HUDEP-2 (cell line): ENCODE results near the gene TDG.
"Not testable (repeated sequence)": the region's sequence is repeated elsewhere in the genome, so short reads cannot be mapped to it uniquely, and the experiment has no call there.

Experiments used
- DNase-seq, 76 experiments: peaks; one replicate each; lab custom pipeline; 2025; ENCODE audit not compliant: unreplicated experiment in 76 of 76; lab: John Stamatoyannopoulos, UW

TDG gene

DNA sequence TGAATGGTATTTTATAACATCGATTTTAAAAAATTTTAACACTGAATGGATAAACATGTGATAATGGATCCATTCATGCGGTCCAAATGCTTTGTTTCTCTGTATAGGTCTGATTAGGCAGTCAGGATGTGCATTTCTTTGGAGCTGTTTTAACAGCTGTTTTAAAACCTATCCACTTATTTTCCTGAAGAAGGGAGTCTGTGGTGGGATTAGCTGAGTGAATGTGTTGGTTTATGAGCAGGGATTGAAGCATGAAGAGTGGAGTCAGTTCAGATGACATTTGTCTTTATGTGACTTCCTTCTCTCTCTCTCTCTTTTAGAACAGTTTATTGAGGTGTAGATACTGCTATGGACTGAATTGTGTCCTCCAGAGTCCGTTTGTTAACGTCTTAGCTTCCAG, 46.7 kb downstream of the TDG start:
- DNase-seq: no peak

DNA sequence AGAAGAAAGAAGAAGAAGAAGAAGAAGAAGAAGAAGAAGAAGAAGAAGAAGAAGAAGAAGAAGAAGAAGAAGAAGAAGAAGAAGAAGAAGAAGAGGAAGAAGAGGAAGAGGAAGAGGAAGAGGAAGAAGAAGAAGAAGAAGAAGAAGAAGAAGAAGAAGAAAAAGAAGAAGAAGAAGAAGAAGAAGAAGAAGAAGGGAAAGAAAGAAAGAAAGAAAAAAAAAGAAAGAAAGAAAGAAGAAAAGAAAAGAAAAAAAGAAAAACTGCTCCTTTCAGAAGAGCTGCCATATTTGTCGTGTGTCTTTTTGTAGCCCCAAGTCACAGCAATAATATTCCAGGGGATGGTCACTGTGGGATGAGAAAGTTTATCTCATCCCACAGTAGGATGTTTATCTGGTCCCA, 56.2 kb downstream of the TDG start:
- DNase-seq: not testable (repeated sequence)

DNA sequence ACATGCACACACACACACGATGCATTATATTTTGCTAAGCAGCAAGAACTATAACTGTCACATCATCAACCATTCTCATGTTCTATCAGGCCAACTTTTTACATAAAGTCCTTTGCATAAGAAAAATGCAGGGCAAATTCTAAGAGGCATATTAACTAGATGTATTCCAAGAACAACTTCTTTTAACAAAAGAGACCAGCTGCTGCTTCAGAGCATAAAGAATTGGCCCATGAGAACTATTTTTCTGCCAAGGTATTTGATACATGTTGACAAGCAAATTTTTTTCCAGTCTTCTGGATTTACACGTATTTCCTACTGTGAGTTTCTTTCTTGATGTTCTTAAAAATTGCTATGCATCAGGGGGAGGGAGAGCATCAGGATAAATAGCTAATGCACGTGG, 57.1 kb downstream of the TDG start:
- DNase-seq: no peak

GRCh38 chr12:104023710-104024109, 58.0 kb downstream of the TDG start:
- no peak for DNase-seq

- DNase-seq: no peak
These were observed 58.7 kb downstream of the TDG start for GRCh38 chr12:104024348-104024747.

- no peak for DNase-seq
These were observed 60.1 kb downstream of the TDG start for GRCh38 chr12:104025771-104026170.

DNA sequence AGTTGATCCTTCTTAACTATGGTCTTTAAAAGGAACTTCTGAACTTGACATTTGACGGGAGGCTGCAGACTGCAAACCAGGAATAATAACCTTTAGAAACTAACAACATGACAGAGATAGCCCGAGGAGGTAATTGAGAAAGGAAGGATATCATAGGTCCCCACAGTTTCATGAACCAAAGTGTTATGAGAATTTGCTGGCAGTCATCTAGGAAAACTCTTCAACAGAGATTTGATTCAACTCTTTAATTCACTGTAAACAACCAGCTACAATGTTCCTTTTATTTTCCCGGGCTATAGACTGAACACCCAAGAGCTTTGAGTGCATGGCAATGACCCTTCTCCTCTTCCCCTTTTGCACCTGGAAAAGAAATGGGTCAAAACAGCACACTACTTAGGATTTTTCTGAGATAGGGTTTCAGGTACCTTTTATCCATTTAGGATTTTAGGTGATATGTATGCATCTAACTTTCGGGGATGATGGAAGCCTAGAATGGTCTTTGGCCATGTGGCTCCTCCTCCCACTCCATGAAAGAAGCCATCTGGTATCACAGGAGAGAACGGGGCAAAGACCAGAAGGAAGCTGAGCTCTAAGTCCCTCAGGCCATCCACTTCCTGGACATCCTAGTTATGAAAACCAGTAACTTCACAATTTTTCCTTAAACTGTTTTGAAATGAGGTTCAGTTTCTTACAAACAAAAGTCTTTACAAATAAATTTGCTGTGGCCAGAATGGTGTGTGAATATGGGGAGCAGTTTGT, 61.3 kb downstream of the TDG start:
- no peak for DNase-seq

GRCh38 chr12:104030596-104030995, 64.9 kb downstream of the TDG start:
- not testable (repeated sequence) for DNase-seq

- DNase-seq: not testable (repeated sequence)
These were observed 70.5 kb downstream of the TDG start for GRCh38 chr12:104036143-104036542.
